Epithelial cell of proximal tubule (primary cell): ENCODE results near the gene CCNT2. TPM values are rescaled to one million over a fixed set of nuclear protein-coding genes. Genes with fewer than 3 reads are reported as not detected.

Experiments
- DNase-seq: peaks from one replicate; pipeline ENCODE4 v3.0.0-alpha.2; 2011; ENCODE audit warnings: low read depth
- H3K4me3 ChIP-seq: 2 replicates; pipeline ENCODE4 v1.5.1; 2011; ENCODE audit warnings: low read depth, mild to moderate bottlenecking, low read length
- total RNA-seq: library from RNA; depleted of rRNA; stranded (reverse); fragments of >200 nt; gene quantifications from 2 replicates; pipeline ENCODE4 v1.2.3, GENCODE V29; 2015
- TF ChIP-seq, protein P1 (sequence below): conservative IDR thresholded peaks from 2 replicates; pipeline ENCODE4 v1.5.1; 2012; ENCODE audit warnings: low read depth, mild to moderate bottlenecking, low read length

CCNT2 gene
- total RNA-seq, 1 donor from 2014 or later = 18.5 TPM

DNA sequence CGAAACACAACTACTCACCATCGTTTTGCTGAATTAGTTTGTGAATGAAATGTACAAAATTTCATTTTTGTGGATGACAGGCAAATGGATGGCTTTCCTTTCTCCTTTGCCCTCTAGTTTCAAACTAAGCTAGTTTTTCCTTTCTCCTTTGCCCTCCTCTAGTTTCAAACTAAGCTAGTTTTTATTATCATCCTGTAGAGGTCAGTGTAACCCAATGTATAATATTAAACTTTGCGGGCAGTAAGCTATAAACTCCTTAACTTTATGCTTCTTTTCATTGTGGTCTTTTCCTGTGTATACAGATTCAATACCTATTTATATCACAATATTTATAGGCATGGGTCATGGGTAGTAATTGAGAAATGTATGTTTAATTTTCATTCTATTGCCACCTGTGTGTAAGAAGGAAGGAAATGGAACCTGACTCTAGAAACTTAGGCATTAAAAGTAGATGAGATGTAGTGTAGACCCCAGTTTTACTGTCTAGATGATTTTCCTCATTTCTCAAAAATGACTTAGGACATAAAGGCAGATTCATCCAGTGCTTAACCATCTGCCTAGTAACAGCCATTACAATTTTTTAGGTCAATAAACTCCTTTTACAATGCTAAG, 70.5 kb downstream of the CCNT2 start:
- TF ChIP-seq, protein P1, sequence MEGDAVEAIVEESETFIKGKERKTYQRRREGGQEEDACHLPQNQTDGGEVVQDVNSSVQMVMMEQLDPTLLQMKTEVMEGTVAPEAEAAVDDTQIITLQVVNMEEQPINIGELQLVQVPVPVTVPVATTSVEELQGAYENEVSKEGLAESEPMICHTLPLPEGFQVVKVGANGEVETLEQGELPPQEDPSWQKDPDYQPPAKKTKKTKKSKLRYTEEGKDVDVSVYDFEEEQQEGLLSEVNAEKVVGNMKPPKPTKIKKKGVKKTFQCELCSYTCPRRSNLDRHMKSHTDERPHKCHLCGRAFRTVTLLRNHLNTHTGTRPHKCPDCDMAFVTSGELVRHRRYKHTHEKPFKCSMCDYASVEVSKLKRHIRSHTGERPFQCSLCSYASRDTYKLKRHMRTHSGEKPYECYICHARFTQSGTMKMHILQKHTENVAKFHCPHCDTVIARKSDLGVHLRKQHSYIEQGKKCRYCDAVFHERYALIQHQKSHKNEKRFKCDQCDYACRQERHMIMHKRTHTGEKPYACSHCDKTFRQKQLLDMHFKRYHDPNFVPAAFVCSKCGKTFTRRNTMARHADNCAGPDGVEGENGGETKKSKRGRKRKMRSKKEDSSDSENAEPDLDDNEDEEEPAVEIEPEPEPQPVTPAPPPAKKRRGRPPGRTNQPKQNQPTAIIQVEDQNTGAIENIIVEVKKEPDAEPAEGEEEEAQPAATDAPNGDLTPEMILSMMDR = peak; percentile 50
- DNase-seq = no peak
- H3K4me3 ChIP-seq = no peak overlapping the region

DNA sequence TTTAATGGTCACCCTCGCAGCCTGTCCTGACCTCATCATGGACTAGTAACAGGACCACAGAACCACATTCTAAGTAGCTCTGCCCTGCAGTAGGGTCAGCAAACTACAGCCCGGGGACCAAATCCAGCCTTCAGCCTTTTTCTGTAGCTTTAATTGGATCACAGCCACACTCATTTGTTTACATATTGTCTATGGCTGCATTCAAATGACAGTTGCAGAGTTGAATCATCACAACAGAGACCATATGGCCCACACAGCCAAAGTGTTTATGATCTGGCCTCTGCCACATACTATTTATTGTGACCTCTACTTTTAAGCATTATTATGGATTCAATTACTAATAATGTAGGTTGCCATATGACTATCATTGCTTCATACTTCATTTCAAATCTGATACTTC, 80.9 kb downstream of the CCNT2 start:
- H3K4me3 ChIP-seq = no peak overlapping the region
- TF ChIP-seq, protein P1 = no peak
- no peak for DNase-seq

DNA sequence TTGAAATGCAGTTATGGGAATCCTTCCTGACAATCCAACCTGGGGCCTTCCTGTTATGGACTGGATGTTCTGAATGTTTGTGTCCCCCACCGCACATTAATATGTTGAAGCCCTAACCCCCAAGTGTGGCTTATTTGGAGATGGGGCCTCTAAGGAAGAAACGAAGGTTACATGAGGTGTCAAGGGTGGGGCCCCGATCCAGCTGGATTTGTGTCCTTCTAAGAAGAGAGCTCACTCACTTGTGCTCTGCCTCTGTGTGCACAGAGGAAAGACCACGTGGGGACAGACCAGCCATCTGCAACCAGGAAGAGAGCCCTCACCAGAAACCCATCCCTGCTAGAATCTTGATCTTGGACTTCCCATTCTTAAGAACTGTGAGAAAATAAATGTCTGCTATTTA, 84.2 kb downstream of the CCNT2 start:
- no peak for DNase-seq
- TF ChIP-seq, protein P1 = no peak
- no peak overlapping the region for H3K4me3 ChIP-seq

DNA sequence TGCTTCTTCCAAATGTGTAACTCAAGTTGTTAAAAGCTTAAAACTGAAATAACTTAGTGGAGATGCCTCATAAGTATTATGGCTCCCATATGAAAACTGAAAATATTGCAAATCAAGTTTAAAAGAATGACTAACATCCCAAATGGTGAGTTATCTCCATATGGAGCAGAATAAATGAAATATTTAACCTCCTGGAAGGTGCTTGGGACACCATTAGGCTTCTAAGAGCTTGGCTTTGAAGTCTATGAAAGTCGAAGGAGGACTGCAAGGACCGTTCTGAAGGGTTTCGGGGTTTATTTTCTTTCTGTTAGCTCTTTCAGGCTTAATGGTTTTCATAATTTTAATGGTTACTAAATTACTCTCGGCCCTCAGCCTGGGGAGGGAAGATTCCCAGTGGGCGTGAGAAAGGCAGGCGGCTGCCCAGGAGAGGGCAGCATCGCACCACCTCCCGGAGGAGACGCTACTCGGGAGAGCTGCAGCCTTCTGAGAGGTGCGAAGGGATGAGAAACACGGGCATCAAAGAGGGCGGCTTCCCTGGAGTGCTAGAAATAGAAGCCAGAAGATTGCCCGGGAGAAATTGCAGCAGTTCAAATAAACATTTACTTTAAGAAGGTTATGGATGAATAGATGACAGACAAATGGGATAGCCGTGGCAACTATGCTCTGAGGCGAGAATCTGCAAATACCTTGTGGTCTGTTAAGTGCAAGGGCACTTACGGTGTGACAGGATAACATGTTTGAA, 85.6 kb downstream of the CCNT2 start:
- DNase-seq = no peak
- TF ChIP-seq, protein P1 = peak; percentile 98
- H3K4me3 ChIP-seq = no peak overlapping the region

DNA sequence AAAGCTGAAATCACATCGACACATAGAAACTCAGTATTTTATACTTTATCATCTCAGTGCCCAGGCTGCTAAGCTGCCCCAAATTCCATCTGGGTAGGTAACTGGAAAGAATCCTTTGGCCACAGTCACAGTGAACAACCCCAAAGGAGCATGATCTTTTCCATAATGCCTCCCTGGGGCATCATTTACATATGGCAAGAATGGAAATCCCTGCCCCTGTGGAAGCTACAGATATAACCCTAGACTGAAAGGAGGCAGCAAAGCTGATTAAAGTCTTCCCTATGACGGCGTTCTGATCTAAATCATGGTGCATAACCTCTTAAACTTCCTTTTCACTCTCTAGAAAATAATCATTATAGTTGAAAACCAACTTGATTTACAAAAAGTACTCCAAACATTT, 87.1 kb downstream of the CCNT2 start:
- DNase-seq = no peak
- no peak overlapping the region for H3K4me3 ChIP-seq
- TF ChIP-seq, protein P1 = no peak

Other genes with a start within 250 kb of the CCNT2 start
- 0.40 and 0.65 TPM in 2 replicates for gene TMEM163, start 199.8 kb upstream of the CCNT2 start, total RNA-seq
- 0.23 and 0.29 TPM in 2 replicates for gene ACMSD, start 80.2 kb upstream of the CCNT2 start, total RNA-seq
- not detected in 2 replicates for gene MAP3K19, start 128.6 kb downstream of the CCNT2 start, total RNA-seq
- gene RAB3GAP1, start 133.5 kb downstream of the CCNT2 start, total RNA-seq = 23.9 and 25.4 TPM in 2 replicates